ENCODE data around the gene XPO6.

XPO6 gene

DNA sequence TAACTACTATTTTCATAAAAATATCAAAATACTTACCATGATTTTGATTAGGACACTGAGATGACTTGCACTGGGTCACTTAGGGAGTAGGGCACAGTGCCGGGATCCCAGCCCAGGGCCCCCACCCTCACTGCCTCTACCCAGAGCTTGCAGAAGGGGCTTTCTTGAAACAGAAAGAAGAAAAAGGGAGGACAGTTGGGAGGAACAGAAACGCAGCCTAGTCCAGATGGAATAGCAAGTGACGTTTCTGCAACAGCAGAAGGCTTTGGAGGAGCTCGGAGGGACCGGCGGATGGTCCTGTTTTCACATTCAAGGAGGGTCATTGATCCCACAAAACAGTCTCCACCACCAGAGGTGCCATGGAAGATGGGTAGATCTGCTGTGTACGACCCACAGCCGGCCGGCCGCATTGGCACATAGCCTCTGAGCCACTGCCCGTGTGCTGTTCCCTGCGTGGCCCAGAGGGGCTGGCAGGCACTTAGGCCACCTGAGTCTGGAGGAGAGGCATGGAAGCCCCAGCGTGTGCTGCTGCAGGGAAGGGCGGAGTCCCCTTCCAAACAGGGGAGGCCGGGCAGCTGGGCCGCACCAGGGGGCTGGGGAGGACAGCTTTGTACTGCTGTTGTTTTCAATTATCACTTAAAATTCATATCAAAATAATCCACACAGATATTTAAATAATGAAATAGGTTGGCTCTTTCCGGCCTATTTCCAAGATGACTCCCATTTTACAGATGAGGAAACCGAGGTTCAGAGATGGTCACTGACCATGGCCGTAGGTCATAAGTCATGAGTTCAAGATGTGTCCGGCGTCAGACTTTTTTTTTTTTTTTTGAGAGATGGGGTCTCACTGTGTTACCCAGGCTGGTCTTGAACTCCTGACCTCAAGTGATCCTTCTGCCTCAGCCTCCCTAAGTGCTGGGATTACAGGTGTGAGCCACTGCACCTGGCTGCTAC, 125.3 kb downstream of the XPO6 start:
- no peak for DNase-seq

DNA sequence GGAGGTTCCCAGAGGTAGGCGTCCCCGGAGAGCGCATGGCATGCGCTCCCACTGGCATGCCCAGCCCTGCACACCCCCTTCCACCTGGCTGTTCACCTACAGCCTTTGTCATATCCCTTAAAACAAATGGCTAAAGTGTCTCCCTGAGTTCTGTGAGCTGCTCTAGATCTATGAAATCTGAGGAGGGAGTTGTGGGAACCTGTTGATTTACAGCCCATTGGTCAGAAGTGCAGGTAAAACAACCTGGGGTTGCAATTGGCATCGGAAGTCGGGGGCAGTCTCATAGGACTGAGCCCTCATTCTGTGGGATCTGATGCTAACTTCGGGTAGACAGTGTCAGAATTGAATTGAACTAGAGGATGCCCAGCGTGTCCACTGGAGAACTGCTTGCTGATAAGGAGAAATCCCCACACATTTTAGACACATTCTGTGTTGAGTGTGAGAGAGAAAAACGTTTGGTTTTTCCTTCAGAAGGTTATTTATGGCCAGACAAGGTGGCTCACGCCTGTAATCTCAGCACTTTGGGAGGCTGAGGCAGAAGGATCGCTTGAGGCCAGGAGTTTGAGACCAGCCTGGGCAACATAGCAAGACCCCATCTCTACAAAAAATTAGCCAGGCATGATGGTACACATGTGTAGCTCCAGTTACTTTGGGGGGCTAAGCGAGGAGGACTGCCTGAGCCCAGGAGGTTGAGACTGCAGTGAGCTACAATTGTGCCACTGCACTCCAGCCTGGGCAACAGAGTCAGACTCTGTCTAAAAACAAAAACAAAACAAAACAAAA, 126.2 kb downstream of the XPO6 start:
- DNase-seq = no peak

DNA sequence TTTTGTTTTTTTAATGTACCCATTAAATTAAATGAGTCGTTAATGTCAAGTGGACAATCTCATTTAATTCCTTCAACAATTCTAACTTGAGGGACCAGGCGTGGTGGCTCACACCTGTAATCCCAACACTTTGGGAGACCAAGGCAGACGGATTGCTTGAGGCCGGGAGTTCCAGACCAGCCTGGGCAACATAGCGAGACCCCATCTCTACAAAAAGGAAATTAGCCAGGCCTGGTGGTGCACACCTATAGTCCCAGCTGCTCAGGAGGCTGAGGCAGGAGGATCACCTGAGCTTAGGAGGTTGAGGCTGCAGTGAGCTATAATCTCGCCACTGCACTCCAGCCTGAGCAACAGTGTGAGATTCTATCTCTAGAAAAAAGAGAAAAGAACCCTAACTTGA, 127.6 kb downstream of the XPO6 start:
- no peak for DNase-seq

DNA sequence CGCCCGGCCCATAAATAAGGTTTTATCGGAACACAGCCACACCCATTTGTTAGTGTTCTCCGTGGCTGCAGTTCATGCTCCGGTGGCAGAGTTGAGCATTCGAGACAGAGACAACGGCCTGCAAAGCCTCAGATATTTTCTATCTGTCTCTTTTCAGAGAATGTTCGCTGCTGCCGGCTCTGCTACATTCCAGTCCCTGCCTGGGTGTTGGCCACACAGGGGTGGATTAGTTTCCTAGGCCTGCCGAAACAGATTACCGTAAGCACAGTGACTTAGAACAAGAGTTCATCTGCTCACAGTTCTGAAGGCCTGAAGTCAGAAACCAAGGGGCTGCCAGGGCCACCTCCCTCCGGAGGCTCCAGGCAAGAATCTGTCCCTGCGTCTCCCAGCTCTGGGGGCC, 129.1 kb downstream of the XPO6 start:
- DNase-seq = no peak

DNA sequence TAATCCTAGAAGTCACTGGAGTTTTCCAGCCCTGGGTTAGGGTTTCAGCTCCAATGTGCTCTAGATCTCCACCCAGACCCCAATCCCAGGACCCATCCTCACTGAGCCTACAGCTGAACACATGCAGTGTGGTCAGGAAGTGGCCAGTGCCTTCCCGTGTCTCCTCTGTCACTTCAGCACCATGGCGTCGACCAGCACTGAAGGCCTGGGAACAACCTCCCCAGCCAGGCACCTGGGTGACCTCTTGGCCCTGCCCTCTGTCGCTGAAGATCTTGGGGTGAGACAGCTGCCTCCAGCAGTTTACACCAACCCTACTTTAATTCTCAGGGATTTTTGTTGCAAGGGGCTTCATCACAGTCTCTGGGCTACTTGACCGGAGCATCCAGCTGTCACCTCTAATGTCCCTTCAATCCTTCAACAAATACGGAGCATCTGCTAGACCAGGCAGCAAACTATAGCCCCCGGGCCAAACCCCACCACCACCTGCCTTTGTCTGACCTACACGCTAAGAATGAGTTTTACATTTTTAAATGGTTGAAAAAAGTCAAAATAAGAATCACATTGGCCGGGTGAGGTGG, 130.3 kb downstream of the XPO6 start:
- no peak for DNase-seq

DNA sequence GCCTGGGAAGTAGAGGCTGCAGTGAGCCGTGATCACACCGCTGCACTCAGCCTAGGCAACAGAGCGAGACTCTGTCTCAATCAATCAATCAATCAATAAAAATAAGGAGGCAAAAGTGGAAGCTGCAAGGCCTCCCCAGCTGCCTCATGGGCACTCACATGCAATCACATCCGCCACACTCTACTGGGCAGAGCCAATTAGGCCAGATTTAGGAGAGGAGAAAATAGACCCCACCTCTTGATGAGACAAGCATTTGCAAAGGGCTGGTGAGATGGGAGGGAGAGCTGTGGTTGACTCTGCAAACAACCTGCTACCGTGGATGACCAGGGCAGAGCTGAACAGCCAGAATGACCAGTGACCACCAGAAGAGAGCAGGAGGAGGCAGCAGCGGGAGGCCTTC, 133.5 kb downstream of the XPO6 start:
- DNase-seq = no peak

DNA sequence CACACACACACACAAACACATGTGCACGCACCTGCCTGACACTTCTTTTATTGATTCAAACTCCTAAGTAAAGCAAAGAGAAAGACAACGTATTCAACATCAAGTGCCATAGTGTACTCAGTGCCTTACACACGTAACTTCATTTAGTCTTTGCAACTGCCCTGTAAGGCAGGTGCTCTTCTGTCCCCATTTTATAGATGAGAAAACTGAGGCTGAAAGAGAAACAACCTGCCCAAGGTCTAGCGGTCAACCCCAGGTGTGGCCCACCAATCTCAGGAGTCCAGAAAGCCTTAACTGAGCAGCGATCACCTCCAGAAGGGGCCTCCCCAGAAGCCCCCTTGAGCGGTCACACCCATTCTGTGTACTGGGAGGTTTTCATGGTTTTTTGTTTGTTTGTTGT, 137.9 kb downstream of the XPO6 start:
- DNase-seq = no peak

DNA sequence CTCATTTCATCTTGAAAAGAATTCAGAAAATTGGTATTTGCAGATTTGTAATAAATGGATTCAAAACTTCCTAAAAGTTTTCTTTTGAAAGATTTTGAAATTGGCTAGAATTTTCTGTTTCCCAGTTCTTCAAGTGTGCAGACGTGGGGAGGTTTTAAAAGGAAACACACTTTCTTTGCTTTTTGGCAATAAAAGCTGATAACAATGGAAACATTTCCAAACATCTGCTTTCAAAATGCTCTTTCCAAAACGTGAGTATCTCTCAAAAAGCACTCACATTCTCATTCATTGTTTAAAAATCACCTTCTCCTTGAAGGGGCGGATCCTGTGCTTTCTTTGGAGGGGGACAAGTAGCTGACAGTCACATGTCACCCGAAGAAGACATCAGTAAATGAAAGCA, 139.7 kb downstream of the XPO6 start:
- no peak for DNase-seq

DNA sequence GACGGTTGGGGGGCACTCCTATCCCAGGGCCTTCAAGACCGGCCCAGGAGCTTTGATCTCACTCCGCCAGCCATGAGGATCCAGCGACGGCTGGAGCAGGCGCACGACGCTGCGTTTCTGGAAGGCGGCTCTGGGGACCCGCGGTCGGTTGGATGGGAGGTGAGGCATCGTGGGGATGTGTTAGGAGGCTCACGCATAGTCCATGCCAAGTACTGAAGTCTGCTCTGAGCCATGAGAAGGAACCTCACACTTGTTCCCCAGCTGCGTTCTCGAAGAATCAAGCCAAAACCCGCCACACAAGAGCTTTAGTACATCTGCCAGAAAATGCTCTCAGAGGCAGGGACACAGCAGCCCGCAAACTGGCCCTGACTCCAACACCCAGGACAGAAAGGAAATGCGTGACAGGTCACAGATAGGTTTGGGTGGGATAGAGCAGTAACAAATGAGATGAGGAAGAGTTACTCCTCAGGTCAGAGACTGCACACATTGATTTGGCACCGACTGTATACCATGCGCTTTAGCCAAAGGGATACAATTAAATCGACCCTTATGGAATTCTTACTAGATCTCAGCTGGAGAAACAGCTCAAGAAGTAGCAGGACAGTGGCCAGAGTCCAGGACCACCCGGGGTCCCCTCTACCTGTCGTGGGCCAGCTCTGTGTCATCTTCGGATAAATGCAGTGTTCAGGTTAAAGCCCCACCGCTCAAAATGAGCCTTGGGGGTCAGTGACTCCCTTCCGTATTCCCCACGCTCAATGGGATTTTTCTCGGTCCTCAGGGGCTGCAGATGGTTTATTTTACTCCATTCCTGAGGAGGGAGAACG, 141.6 kb downstream of the XPO6 start:
- DNase-seq = no peak

DNA sequence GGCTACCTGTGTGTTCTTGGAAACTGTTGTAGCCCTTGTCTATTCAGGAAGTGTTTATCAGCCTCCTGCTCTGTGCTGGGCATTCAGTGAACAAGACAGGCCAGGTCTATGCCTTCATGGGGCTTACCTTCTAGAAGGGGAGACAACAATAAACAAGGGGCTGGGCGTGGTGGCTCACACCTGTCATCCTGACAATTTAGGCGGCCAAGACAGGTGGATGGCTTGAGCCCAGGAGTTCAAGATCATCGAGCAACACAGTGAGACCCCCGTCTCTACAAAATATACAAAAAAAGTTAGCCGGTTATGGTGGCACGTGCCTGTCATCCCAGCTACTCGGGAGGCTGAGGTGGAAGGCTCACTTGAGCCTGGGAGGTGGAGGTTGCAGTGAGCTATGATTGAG, 142.8 kb downstream of the XPO6 start:
- DNase-seq = no peak

DNA sequence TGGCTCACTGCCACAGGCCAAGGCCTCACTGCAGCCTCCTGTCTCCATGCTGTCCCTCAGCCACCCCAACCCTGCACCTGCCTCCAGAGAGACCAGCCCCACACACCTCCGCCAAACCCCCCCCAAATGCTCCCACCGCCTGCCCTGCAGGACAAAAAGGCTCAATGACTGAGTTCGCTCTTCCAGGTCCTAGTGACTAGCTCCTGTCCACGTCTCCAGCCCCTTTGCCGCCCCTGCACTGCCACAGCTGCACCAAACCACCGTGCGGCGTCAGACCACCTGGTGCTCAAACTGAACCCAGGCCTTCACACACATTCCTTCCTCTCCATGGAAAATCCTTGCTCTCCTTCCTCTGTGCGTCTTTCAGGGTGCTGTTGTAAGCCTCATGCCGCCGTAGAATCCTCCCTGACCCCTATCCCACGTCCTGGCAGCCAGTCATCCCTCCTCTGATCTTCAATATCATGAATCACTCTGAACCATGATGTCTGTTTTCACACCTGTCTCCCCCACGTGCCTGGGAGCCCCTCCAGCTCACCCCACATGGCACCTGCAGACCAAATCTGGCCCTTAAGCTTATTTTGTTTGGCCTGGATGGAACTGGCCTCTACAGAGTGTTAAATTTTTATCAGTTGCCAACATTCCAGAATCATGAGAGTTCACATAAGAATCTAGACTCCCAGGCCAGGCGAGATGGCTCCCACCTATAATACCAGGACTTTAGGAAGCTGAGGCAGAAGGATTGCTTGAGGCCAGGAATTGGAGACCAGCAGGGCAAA, 144.0 kb downstream of the XPO6 start:
- DNase-seq = no peak

DNA sequence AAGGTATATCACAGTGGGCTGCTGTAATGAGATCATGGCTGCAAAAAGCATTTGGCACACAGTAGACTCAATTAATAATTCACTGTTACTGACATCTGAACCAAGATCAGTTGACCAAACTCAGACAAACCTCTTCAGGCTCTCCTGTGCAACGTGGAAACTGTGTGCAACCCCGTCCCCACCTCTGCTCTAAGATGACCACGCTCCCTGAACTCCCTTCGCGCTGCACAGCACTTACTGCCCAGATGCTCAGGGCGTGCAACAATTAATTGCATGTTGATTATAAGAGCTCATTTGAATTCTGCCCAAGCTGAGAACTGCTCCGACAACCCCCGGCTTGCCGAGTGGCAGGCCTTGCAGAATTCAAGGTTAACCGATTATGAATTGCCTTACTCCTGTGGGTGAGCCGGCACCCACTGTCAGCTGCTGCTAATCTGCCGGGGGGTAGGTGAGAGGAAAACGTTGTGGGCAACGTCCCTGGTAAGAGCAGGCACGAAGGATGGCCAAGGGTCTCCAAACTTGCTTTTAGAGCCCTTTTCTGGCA, 147.0 kb downstream of the XPO6 start:
- no peak for DNase-seq

DNA sequence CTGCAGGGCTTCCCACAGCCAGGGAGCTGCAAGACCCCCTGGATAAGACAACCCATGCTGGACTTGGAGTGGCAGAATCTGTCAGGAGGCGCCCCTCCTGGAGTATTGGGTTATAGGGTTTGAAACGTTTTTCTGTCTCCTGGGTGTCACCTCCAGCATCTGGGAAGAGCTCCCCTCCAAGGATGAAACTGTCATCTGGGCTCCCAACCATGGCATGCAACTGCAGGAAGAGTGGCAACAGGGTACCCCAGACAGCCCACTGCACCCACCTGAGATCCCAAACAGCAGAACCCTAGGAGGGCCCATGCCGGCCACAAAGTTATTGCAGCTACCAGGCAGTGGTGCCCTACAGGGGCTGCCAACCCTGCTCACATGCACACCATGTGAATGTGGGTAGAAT, 147.6 kb downstream of the XPO6 start:
- no peak for DNase-seq

DNA sequence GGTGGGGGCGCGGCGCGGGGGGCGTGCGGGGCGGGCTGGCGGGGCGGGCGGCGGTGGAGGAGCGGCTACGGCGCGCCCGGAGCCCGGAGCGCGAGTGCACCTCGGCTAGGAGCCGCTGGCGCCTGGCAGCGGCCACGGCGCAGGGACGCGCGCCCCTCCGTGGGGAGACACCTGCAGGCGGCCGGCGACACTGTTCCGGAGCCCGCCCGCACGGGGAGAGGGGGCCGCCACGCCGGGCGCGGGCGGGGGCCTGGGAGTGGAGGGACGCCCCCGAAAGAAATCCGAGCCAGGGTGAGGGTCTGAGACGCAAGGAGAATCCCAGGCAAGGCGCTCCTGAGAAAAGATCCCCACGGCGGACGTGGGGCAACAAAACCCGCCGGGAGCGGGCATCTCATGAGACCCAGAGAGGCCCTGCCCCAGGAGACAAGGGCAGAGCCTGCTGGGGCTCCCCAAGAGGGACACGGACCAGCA, 148.1 kb downstream of the XPO6 start, which contains the start of gene GSG1L:
Gene GSG1L (minus strand): TSS at position 124 of the 471 bp plus-strand sequence. CDS start 290 bp downstream, outside the sequence.
- DNase-seq = no peak

DNA sequence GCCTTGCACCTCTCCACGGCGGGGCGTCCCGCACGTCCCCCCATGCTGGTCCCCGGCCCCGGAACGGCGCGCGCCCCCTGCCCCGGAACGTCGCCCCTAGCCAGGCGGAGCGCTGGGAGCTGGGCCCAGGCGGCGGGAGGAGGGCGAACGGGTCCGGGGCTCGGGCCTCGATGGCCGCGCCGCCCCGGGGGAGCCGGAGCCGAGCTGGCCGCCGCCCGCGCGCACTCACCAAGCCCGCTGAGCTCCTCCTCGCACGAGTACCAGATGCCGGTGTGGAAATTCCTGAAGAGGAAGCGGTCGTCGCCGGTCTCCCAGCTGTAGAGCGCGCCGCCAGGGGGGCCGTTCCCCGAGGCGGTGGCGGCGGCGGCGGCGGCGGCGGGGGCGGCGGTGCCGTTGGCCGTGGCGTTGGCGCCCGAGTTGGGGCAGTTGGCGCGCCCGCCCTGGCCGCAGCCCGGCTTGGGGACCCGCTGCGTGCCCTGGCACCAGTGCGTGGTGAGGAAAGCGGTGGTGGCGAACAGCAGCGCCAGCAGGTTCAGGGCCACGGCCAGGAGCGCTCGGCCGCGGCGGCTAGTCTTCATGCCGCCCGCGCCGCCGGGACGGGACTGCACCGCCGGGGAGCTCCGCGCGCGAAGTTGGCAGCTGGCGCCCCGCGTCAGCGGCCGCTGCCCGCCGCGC, 148.8 kb downstream of the XPO6 start:
- DNase-seq = no peak

DNA sequence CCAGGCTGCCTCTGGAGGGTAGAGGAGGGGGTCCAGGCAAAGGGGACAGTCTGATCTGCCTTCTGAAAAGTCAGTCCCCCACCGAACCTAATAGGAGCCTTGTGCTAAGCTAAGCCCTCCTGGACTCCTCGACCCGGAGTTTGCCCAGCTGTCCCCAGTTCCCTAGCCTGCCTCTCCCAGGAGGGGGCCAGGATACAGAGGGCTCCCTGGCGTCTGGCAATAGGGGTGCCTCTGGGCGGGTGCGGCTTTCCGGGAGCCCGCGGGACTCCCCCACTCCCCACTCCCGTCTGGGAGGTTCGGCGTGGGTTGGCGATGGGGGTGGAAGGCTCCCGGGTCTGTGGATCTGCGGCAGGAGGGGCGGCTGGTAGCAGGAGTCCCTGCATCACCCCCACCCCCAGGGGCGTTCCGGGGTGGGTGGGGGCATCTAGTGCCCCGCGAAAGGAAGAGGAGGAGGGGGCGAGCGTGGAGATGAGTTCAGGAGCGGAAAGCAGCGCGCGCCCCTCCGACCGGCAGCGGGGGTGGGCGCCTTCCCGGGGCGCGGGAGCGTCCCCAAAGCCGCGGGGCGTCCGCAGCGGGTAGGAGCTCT, 149.4 kb downstream of the XPO6 start:
- DNase-seq = no peak

DNA sequence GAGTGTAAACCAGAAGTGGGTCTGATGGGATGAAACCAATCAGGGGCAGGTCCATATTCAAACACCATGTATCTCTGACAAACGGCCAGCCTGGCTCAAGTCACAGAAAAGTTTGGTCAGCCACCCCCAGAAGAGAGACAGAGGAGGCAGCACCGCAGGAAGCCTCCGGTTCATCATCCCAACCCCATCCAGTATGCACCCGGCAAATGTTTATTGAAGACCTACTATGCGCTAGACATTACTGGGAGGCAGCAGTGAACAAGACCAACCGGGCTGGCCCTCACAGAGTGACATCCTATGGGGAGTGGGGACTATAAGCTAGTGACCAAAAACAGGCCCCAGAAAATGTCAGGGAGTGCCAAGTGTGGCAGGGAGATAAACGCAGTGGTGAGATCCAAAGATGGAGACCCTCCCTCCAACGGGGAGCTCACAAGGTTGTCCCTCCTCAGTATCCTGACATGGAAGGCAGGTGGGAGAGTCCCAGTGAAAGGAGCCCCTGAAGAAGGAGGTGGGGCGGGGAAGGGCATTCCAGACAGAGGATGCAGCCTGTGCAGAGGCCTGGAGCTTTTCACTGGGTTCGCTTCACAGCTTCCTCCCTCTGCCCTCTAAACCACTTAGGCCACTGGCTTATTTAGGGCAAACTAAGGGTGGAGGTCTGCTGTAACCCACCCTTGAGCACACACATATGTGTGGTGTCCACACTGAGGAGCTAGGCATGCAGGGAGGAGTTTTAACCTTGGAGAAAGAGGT, 150.2 kb downstream of the XPO6 start:
- DNase-seq = no peak

DNA sequence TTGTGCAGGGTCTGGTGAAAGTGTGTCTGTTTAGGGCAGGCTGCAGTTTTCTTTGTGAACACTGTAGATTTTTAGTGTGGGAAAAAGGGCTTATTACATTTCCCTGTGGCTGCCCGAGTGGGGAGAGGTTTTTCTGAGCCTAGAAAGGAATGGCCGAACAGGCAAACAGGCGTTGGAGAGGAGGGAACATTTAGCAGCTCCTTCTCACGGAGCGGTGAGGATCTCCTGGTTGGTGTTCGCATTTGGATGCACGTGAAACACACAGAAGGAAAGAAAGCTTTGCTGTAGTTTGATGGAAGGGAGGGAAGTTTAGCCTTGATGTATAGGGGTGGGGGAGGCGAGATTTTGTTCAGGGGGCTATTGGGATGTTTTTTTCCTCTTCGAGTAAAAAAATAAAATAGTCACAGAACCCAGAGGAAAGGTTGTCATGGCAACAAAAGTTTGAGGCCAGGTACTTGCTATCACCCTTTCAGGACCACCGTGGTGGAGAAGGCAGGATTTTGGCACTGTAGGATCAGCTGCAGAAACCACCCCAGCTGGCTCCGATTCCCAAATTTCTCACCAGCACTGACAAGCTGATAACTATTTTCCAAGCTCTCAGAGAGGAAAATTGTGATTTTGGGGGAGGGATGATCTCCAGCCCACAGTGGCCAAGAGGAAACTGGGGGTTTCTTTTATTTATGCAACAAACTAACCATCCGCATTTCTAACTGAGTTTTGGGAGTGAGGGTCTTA, 151.8 kb downstream of the XPO6 start:
- peak; percentile 6 for DNase-seq

Data from DMS79 treated with DMSO at 0.1 percent for 48 hours (cell line).